Thyroid gland (tissue), 4 donors: ENCODE measurements around the gene STK4.

Source experiments
- POLR2A ChIP-seq, 2 donors: fragments of 450-650 bp; IDR thresholded peaks; one replicate each; pipeline ENCODE4 v1.6.1; 2017; ENCODE audit warnings: antibody characterized with exemption in 2 of 2, mild to moderate bottlenecking in 2 of 2, moderate library complexity in 1 of 2
- TF ChIP-seq, protein P1 (sequence below), 6 experiments: fragments of 200-600 bp in 3 of 6; fragments of 450-650 bp in 3 of 6; sonication (generic) in 3 of 6; IDR thresholded peaks; one replicate each; pipeline ENCODE4 v1.5.1; 2016 to 2019; ENCODE audit warnings: antibody characterized with exemption in 6 of 6, mild to moderate bottlenecking in 2 of 6, inconsistent platforms in 1 of 6, moderate library complexity in 1 of 6

DNA sequence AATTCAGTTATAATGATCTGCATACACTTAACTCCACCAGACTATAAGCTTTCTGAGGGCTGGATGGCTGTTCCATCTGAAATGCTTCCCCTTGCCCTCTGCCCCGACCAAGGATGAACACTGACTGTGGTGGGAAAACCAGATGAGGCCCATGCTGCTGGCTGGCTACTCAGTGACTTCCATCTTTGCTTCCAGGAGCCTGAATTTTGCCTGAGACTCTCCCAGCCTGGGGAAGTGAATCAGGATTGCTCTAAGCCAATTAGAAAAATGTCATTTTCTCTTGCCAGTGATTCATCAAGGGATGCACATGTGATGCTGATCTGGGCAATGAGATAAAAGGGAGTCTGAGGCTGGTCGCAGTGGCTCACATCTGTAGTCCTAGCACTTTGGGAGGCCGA is 4.4 kb upstream of the STK4 start:
- TF ChIP-seq, protein P1, sequence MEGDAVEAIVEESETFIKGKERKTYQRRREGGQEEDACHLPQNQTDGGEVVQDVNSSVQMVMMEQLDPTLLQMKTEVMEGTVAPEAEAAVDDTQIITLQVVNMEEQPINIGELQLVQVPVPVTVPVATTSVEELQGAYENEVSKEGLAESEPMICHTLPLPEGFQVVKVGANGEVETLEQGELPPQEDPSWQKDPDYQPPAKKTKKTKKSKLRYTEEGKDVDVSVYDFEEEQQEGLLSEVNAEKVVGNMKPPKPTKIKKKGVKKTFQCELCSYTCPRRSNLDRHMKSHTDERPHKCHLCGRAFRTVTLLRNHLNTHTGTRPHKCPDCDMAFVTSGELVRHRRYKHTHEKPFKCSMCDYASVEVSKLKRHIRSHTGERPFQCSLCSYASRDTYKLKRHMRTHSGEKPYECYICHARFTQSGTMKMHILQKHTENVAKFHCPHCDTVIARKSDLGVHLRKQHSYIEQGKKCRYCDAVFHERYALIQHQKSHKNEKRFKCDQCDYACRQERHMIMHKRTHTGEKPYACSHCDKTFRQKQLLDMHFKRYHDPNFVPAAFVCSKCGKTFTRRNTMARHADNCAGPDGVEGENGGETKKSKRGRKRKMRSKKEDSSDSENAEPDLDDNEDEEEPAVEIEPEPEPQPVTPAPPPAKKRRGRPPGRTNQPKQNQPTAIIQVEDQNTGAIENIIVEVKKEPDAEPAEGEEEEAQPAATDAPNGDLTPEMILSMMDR (IDR thresholded peaks at IDR 0.05), result no peak
- no peak for TF ChIP-seq POLR2A (IDR thresholded peaks at IDR 0.05)
